ENCODE measurements around the gene ZNF492. TPM values are rescaled to one million over a fixed set of nuclear protein-coding genes. Genes with fewer than 3 reads are reported as not detected.
A peak's percentile ranks its signal among the peaks of the same experiment; 100 is the strongest.
"Not testable (repeated sequence)": the region's sequence is repeated elsewhere in the genome, so short reads cannot be mapped to it uniquely, and the experiment has no call there.

Gene ZNF492
- polyA plus RNA-seq, 4 donors: 0.28 to 1.5 TPM; not detected in 2

DNA sequence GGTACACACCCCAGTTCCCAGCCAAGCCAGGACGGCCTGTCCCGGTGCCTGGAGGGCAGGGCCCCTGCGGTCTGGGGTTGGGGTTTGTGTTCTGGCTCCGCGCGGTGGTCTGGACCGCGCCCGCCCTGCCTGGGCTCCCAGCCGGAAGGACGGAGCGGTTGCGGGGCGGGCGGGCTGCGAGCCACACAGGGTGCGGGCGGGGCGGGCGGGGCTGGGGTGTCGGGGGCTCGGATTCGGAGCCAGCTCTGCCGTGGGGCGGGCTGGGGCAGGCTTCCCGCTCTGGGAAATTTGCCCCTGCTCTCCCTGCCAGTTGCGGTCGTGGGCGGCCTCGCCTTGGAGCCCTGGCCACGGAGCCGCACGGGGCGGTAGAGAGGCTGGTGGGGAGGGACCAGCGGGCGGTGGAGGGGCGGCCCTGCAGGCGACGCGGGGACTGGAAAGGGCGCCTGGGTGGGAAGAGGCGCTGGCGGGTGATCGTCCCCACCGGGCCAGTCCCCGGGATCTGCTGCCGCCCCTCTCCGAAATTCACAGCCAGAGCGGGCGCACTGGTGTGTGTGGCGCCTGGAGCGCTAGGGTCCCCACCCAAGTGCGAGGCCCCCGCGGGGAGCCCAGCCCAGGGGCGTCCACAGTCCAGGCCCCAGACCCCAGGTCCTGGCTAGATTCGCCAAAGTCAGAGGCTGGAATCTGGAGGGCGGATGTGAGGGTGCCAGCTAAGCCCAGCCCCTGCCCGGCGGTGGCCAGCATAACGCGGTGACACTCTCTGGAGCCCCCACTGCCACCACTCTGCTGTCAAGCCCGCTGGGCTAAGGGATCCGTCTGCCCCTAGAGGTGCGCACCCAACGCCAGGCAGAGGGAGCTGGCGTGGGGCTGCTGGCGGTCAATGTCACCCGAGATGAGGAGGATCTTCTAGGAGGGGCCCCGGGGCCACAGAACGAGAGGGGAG is 11.0 kb upstream of the ZNF492 start:
- Histone ChIP-seq H3K4me1 (ENCODE audit: control insufficient read depth in 3 of 3, insufficient read depth in 2 of 3, low read depth in 1 of 3, low read length in 2 of 3) (no peaks in the 10 kb centered on the region), H3K27me3 (ENCODE audit: control insufficient read depth in 3 of 3, insufficient read depth in 3 of 3, low read length in 3 of 3) (peaks cover 0 to 4% (median 0%) of the 10 kb centered on the region in 3 donors), H3K36me3 (ENCODE audit: control insufficient read depth in 3 of 3, insufficient read depth in 2 of 3, low read depth in 1 of 3, low read length in 3 of 3) (no peaks in the 10 kb centered on the region), H3K4me3 (ENCODE audit: low read depth in 1 of 3, low read length in 3 of 3) (no peak overlapping the region), H3K9me3 (ENCODE audit: control insufficient read depth in 2 of 2, insufficient read depth in 1 of 2, low read depth in 1 of 2, low read length in 1 of 2) (peaks cover 6 to 7% of the 10 kb centered on the region in 2 donors), H3K27ac (ENCODE audit: low read depth in 1 of 3, low read length in 2 of 3) (no peak overlapping the region)
- no peak for FAIRE-seq
- DNase-seq: peak in 1 of 2 donors; percentile 36
- whole genome bisulfite sequencing, 3 donors: 9 to 30% (median 30%) methylated on average over 60 to 71 of the region's 71 CpGs

DNA sequence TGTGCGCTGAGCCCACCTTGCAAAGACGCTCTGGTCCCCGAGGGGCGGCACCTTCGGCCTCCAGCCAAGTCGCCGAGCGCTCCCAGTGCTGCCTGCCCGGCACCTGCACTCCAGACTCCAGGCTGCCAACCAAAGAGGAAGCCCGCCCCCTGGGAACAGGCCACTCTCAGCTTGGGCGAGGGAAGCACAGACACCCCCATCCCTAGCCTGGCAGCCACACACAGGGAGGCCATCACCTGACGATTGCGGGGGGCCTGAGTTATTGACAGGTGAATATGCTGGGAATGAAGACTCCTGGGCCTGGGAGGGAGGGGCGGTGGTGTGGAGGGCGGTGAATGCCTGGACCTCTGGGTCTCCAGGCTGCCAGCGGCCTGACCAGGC is 10.3 kb upstream of the ZNF492 start:
- no peaks in the 10 kb centered on the region for H3K4me1 ChIP-seq (ENCODE audit: control insufficient read depth in 3 of 3, insufficient read depth in 2 of 3, low read depth in 1 of 3, low read length in 2 of 3)
- DNase-seq: no peak
- no peak overlapping the region for H3K4me3 ChIP-seq (ENCODE audit: low read depth in 1 of 3, low read length in 3 of 3)
- no peak for FAIRE-seq
- no peak overlapping the region for H3K27ac ChIP-seq (ENCODE audit: low read depth in 1 of 3, low read length in 2 of 3)
- peaks cover 6 to 7% of the 10 kb centered on the region in 2 donors for H3K9me3 ChIP-seq (ENCODE audit: control insufficient read depth in 2 of 2, insufficient read depth in 1 of 2, low read depth in 1 of 2, low read length in 1 of 2)
- H3K36me3 ChIP-seq (ENCODE audit: control insufficient read depth in 3 of 3, insufficient read depth in 2 of 3, low read depth in 1 of 3, low read length in 3 of 3): no peaks in the 10 kb centered on the region
- H3K27me3 ChIP-seq (ENCODE audit: control insufficient read depth in 3 of 3, insufficient read depth in 3 of 3, low read length in 3 of 3): peaks cover 0 to 4% (median 0%) of the 10 kb centered on the region in 3 donors
- WGBS, 3 donors: 53 to 63% (median 61%) methylated on average over 13 to 16 of the region's 16 CpGs

DNA sequence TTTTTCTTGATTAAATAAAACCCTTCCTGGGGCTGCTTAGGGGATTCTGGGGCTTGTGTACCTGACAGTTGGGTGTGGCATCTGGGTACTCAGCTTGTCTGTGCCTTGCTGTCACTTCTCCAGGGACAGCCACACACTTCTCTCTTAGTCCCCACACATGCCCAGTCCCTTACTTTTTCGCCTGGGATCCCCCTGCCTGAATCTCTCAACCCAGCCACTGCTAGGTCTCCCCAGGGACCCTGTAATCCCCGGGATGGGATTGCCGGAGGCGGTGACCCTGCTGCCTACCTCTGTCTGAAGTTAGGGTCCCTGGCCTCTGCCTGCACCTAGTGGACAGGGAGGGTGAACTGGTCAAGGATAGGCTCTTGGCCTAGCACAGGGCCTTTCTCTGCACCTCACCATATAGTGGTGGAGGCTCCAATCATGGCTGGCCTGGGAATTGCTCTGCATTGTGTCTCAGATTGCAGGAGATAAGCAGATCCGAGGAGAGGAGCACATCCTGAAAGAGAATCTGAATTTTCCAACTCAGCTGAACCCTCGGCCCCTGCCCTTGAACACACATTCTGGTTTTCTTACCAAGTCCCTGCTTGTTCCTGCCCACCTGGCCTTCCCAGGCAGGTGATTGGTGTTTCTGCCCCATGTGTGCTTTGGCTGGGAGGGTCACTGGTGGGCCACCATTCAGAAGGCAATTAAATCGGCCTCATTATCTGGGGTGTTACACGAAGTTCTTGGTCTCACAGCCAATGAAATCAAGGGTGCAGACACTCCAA is 8.7 kb upstream of the ZNF492 start:
- 61 to 67% (median 63%) methylated on average over 8 of the region's 8 CpGs for WGBS, 3 donors
- DNase-seq: no peak
- no peak for FAIRE-seq
- no peak overlapping the region for H3K4me3 ChIP-seq (ENCODE audit: low read depth in 1 of 3, low read length in 3 of 3)
- no peak overlapping the region for H3K27ac ChIP-seq (ENCODE audit: low read depth in 1 of 3, low read length in 2 of 3)
- H3K4me1 ChIP-seq (ENCODE audit: control insufficient read depth in 3 of 3, insufficient read depth in 2 of 3, low read depth in 1 of 3, low read length in 2 of 3): no peaks in the 10 kb centered on the region
- H3K27me3 ChIP-seq (ENCODE audit: control insufficient read depth in 3 of 3, insufficient read depth in 3 of 3, low read length in 3 of 3): peaks cover 0 to 4% (median 0%) of the 10 kb centered on the region in 3 donors
- H3K36me3 ChIP-seq (ENCODE audit: control insufficient read depth in 3 of 3, insufficient read depth in 2 of 3, low read depth in 1 of 3, low read length in 3 of 3): no peaks in the 10 kb centered on the region
- peaks cover 4 to 7% of the 10 kb centered on the region in 2 donors for H3K9me3 ChIP-seq (ENCODE audit: control insufficient read depth in 2 of 2, insufficient read depth in 1 of 2, low read depth in 1 of 2, low read length in 1 of 2)

DNA sequence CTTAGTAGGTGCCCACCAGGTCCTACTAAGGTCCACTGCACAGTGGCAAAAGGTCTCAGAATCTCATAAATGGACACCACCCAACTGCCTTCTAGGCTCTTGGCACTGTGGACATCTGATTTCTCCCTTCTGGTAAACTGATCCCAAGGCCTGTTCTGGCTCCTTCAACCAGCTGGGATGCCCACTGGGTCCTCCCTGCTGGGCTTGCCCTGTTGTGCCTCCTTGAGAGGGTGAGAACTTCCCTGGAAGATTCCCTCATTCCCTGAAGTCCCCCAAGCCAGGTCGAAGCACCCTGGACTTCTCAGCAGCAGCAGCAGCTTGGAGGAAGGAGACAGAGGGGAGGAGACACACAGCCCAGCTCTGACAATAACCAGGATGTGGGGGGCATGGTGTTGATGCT is 6.6 kb upstream of the ZNF492 start:
- no peaks in the 10 kb centered on the region for H3K36me3 ChIP-seq (ENCODE audit: control insufficient read depth in 3 of 3, insufficient read depth in 2 of 3, low read depth in 1 of 3, low read length in 3 of 3)
- no peak overlapping the region for H3K27ac ChIP-seq (ENCODE audit: low read depth in 1 of 3, low read length in 2 of 3)
- no peaks in the 10 kb centered on the region for H3K4me1 ChIP-seq (ENCODE audit: control insufficient read depth in 3 of 3, insufficient read depth in 2 of 3, low read depth in 1 of 3, low read length in 2 of 3)
- FAIRE-seq (no peak), DNase-seq (no peak)
- H3K9me3 ChIP-seq (ENCODE audit: control insufficient read depth in 2 of 2, insufficient read depth in 1 of 2, low read depth in 1 of 2, low read length in 1 of 2): peaks cover 4 to 7% of the 10 kb centered on the region in 2 donors
- H3K4me3 ChIP-seq (ENCODE audit: low read depth in 1 of 3, low read length in 3 of 3): no peak overlapping the region
- peaks cover 0 to 4% (median 0%) of the 10 kb centered on the region in 3 donors for H3K27me3 ChIP-seq (ENCODE audit: control insufficient read depth in 3 of 3, insufficient read depth in 3 of 3, low read length in 3 of 3)
- WGBS, 3 donors: 74 to 86% (median 79%) methylated on average over 1 of the region's 1 CpG

DNA sequence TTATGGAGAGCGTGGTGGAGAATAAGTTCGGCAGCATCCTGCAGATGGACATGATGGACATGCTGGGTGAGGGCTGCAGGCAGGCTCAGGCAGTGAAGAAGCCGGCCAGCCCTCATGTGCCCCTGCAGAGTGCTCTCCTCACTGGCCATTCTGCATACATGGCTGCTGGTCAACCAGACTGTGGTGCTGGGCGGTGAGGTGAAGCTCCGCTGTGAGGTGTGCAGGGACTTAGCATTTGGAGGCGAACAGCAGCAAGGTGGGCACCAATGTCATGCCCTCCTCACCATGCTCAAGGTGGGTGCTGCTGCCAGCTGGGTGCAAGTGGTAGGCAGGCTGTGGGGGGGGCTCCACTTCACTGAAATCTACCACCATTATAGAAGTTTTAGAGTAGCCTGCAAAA is 5.7 kb upstream of the ZNF492 start:
- H3K27ac ChIP-seq (ENCODE audit: low read depth in 1 of 3, low read length in 2 of 3): no peak overlapping the region
- peaks cover 4 to 5% of the 10 kb centered on the region in 2 donors for H3K9me3 ChIP-seq (ENCODE audit: control insufficient read depth in 2 of 2, insufficient read depth in 1 of 2, low read depth in 1 of 2, low read length in 1 of 2)
- H3K36me3 ChIP-seq (ENCODE audit: control insufficient read depth in 3 of 3, insufficient read depth in 2 of 3, low read depth in 1 of 3, low read length in 3 of 3): no peaks in the 10 kb centered on the region
- FAIRE-seq (no peak), DNase-seq (no peak)
- 89 to 92% (median 90%) methylated on average over 6 of the region's 6 CpGs for WGBS, 3 donors
- H3K27me3 ChIP-seq (ENCODE audit: control insufficient read depth in 3 of 3, insufficient read depth in 3 of 3, low read length in 3 of 3): peaks cover 0 to 2% (median 0%) of the 10 kb centered on the region in 3 donors
- no peak overlapping the region for H3K4me3 ChIP-seq (ENCODE audit: low read depth in 1 of 3, low read length in 3 of 3)
- H3K4me1 ChIP-seq (ENCODE audit: control insufficient read depth in 3 of 3, insufficient read depth in 2 of 3, low read depth in 1 of 3, low read length in 2 of 3): no peaks in the 10 kb centered on the region

DNA sequence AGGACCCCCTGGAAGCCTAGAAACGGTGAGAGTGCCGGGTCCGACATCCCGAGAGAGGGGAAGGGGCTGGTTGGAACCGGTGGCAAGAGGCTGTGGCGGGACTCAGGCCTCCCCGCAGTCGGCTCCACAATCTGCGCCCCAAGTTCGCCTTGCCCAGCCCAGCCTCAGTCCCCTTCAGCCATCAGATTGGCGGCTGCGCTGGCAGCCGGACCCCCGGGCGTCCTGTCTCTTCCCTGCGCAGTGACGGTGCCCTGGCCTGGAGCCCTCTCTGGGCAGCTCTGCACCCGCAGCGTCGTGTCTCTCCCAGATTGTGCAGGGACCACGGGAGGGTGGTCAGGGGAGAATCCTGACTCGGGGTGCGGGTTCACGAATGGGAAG is 315 bp downstream of the ZNF492 start:
- DNase-seq (no peak), FAIRE-seq (no peak)
- no peaks in the 10 kb centered on the region for H3K4me1 ChIP-seq (ENCODE audit: control insufficient read depth in 3 of 3, insufficient read depth in 2 of 3, low read depth in 1 of 3, low read length in 2 of 3)
- no peaks in the 10 kb centered on the region for H3K27me3 ChIP-seq (ENCODE audit: control insufficient read depth in 3 of 3, insufficient read depth in 3 of 3, low read length in 3 of 3)
- H3K27ac ChIP-seq (ENCODE audit: low read depth in 1 of 3, low read length in 2 of 3): peak overlapping the region in 1 of 3 donors; percentile 17
- H3K4me3 ChIP-seq (ENCODE audit: low read depth in 1 of 3, low read length in 3 of 3): peak overlapping the region in 2 of 3 donors; percentile 48 to 59
- H3K36me3 ChIP-seq (ENCODE audit: control insufficient read depth in 3 of 3, insufficient read depth in 2 of 3, low read depth in 1 of 3, low read length in 3 of 3): no peaks in the 10 kb centered on the region
- 1 to 16% (median 11%) methylated on average over 17 to 24 of the region's 24 CpGs for WGBS, 3 donors
- no peaks in the 10 kb centered on the region for H3K9me3 ChIP-seq (ENCODE audit: control insufficient read depth in 2 of 2, insufficient read depth in 1 of 2, low read depth in 1 of 2, low read length in 1 of 2)

DNA sequence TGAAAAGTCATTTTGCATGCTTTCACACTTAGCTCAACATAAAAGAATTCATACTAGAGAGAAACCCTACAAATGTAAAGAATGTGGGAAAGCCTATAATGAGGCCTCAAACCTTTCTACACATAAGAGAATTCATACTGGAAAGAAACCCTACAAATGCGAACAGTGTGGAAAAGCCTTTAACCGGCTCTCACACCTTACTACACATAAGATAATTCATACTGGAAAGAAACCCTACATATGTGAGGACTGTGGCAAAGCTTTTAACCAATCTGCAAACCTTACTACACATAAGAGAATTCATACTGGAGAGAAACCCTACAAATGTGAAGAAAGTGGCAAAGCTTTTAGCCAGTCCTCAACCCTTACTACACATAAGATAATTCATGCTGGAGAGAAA is 51.4 kb downstream of the ZNF492 start:
- WGBS, 3 donors: 78 to 98% (median 84%) methylated on average over 2 of the region's 2 CpGs
- not testable (repeated sequence) for H3K9me3 ChIP-seq (ENCODE audit: control insufficient read depth in 2 of 2, insufficient read depth in 1 of 2, low read depth in 1 of 2, low read length in 1 of 2); DNase-seq; H3K27ac ChIP-seq (ENCODE audit: low read depth in 1 of 3, low read length in 2 of 3); H3K27me3 ChIP-seq (ENCODE audit: control insufficient read depth in 3 of 3, insufficient read depth in 3 of 3, low read length in 3 of 3); H3K4me3 ChIP-seq (ENCODE audit: low read depth in 1 of 3, low read length in 3 of 3); H3K36me3 ChIP-seq (ENCODE audit: control insufficient read depth in 3 of 3, insufficient read depth in 2 of 3, low read depth in 1 of 3, low read length in 3 of 3); H3K4me1 ChIP-seq (ENCODE audit: control insufficient read depth in 3 of 3, insufficient read depth in 2 of 3, low read depth in 1 of 3, low read length in 2 of 3)
- FAIRE-seq: peak; percentile 10

DNA sequence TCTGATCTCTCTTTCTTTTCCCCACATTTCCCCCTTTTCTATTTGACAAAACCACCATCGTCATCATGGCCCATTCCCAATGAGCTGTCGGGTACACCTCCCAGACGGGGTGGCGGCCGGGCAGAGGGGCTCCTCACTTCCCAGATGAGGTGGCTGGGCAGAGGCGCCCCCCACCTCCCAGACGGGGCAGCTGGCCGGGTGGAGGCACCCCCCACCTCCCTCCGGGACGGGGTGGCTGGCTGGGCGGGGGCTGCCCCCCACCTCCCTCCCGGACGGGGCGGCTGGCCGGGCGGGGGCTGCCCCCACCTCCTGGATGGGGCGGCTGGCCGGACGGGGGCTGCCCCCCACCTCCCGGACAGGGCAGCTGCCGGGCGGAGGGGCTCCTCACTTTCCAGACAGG is 68.5 kb downstream of the ZNF492 start:
- WGBS, 3 donors: 88 to 97% (median 96%) methylated on average over 16 to 22 of the region's 22 CpGs
- H3K9me3 ChIP-seq (ENCODE audit: control insufficient read depth in 2 of 2, insufficient read depth in 1 of 2, low read depth in 1 of 2, low read length in 1 of 2): peaks cover 0 to 15% of the 10 kb centered on the region in 2 donors
- not testable (repeated sequence) for H3K4me3 ChIP-seq (ENCODE audit: low read depth in 1 of 3, low read length in 3 of 3); FAIRE-seq; DNase-seq; H3K27me3 ChIP-seq (ENCODE audit: control insufficient read depth in 3 of 3, insufficient read depth in 3 of 3, low read length in 3 of 3); H3K36me3 ChIP-seq (ENCODE audit: control insufficient read depth in 3 of 3, insufficient read depth in 2 of 3, low read depth in 1 of 3, low read length in 3 of 3); H3K27ac ChIP-seq (ENCODE audit: low read depth in 1 of 3, low read length in 2 of 3); H3K4me1 ChIP-seq (ENCODE audit: control insufficient read depth in 3 of 3, insufficient read depth in 2 of 3, low read depth in 1 of 3, low read length in 2 of 3)

Data from small intestine (tissue), 7 donors.